OCI-LY3 (cell line): Measurements from ENCODE around the gene DNMT3A.

Experiments
- CTCF ChIP-seq: fragments of 200-600, 300-600 bp; sonication (generic); IDR thresholded peaks from 2 replicates; pipeline ENCODE4 v1.5.1; 2014; ENCODE audit warnings: antibody characterized with exemption, low read length, low read depth
- EZH2phosphoT487 ChIP-seq: fragments of 200-600 bp; shearing (Covaris generic); IDR thresholded peaks from 2 replicates; pipeline ENCODE4 v1.6.1; 2018; ENCODE audit warnings: antibody characterized with exemption, mixed run types, low read depth

- TF ChIP-seq CTCF: no peak
- no peak for TF ChIP-seq EZH2phosphoT487
Observed at GRCh38 chr2:25315316-25315680, 26.4 kb downstream of the DNMT3A start.
